ENCODE data around the gene PFDN2.
A peak's percentile ranks its signal among the peaks of the same experiment; 100 is the strongest.

- TF ChIP-seq CTCF (IDR thresholded peaks at IDR 0.05) (peak in 3 of 4 experiments; percentile 29 to 65 (median 59)), POLR2A (IDR thresholded peaks at IDR 0.05) (no peak)
These were observed 45.9 kb downstream of the PFDN2 start for GRCh38 chr1:161071886-161072371.
